ENCODE measurements around the gene CNTN2. TPM values are rescaled to one million over a fixed set of nuclear protein-coding genes. Genes with fewer than 3 reads are reported as not detected.

The CNTN2 gene
- total and polyA plus RNA-seq, 2 of the 8 experiments (the other 6 are each of a cell fraction or from before 2014, with no cell fraction given), result 1.2 to 3.9 TPM

GRCh38 chr1:205054013-205054412 lies 11.0 kb downstream of the CNTN2 start (continued):
- TF ChIP-seq RXRA (IDR thresholded peaks at IDR 0.05; ENCODE audit: insufficient read depth, low read depth, low read length) (no peak), HDAC2 (IDR thresholded peaks at IDR 0.05; ENCODE audit: borderline replicate concordance in 1 of 2, low read depth in 2 of 2, low read length in 2 of 2) (no peak), RFX5 (IDR thresholded peaks at IDR 0.05; ENCODE audit: borderline replicate concordance, low read depth, low read length) (no peak)
- TF ChIP-seq, protein P1, sequence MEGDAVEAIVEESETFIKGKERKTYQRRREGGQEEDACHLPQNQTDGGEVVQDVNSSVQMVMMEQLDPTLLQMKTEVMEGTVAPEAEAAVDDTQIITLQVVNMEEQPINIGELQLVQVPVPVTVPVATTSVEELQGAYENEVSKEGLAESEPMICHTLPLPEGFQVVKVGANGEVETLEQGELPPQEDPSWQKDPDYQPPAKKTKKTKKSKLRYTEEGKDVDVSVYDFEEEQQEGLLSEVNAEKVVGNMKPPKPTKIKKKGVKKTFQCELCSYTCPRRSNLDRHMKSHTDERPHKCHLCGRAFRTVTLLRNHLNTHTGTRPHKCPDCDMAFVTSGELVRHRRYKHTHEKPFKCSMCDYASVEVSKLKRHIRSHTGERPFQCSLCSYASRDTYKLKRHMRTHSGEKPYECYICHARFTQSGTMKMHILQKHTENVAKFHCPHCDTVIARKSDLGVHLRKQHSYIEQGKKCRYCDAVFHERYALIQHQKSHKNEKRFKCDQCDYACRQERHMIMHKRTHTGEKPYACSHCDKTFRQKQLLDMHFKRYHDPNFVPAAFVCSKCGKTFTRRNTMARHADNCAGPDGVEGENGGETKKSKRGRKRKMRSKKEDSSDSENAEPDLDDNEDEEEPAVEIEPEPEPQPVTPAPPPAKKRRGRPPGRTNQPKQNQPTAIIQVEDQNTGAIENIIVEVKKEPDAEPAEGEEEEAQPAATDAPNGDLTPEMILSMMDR (IDR thresholded peaks at IDR 0.05; ENCODE audit: control extremely low read depth in 1 of 3, insufficient read depth in 1 of 3, low read depth in 1 of 3, low read length in 3 of 3), result no peak

Data from H1 (cell line).